ENCODE data around the gene FOXP2. TPM values are rescaled to one million over a fixed set of nuclear protein-coding genes. Genes with fewer than 3 reads are reported as not detected.
A peak's percentile ranks its signal among the peaks of the same experiment; 100 is the strongest.

FOXP2 gene
- total and polyA plus RNA-seq, 4 donors: 1.2 to 7.4 (median 5.7) TPM

GRCh38 chr7:114412548-114412947, 2.1 kb upstream of the FOXP2 start:
- Histone ChIP-seq H3K36me3 (ENCODE audit: control insufficient read depth in 4 of 4, insufficient read depth in 3 of 4, low read depth in 1 of 4, low read length in 3 of 4) (no peaks in the 10 kb centered on the region), H3K4me3 (ENCODE audit: low read depth in 1 of 3, low read length in 3 of 3) (no peak overlapping the region), H3K4me1 (ENCODE audit: control insufficient read depth in 4 of 4, insufficient read depth in 4 of 4, low read length in 3 of 4) (peaks cover 0 to 23% (median 14%) of the 10 kb centered on the region in 4 donors), H3K9me3 (ENCODE audit: control insufficient read depth in 4 of 4, low read length in 3 of 4) (no peaks in the 10 kb centered on the region), H3K27me3 (ENCODE audit: control insufficient read depth in 4 of 4, insufficient read depth in 4 of 4, low read length in 3 of 4) (no peaks in the 10 kb centered on the region), H3K27ac (ENCODE audit: low read depth in 1 of 2, low read length in 2 of 2) (no peak overlapping the region), H3K9ac (ENCODE audit: low read depth in 1 of 2, low read length in 2 of 2) (no peak overlapping the region)
- TF ChIP-seq HNF4A (conservative IDR thresholded peaks at IDR 0.05) (no peak), EGR1 (IDR thresholded peaks at IDR 0.05; ENCODE audit: low read depth in 2 of 2) (no peak)
- no peak for DNase-seq (ENCODE audit: low spot score)
- WGBS: 96% methylated on average over 4 of the region's 4 CpGs

DNA sequence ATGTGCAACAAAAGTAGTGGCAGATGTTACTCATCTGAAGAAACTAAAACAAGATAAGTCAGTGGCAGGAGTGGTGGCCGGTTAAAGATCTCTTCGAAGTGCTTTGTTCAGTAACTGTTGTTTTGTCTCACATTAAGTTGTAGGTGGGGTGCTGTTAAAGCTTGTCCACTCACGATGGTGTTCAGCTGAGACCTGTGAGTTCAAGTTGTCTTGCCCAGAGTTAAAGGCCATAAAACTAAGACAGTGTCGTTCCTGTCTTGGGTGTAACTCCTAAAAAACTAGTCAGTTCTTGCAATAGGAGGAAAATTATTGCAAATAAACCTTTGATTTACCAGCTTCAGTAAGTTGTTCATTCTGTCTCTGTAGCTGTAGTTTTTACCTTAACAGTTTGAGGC, 857 bp upstream of the FOXP2 start:
- Histone ChIP-seq H3K9ac (ENCODE audit: low read depth in 1 of 2, low read length in 2 of 2) (peak overlapping the region in 1 of 2 donors; percentile 69), H3K4me3 (ENCODE audit: low read depth in 1 of 3, low read length in 3 of 3) (no peak overlapping the region), H3K4me1 (ENCODE audit: control insufficient read depth in 4 of 4, insufficient read depth in 4 of 4, low read length in 3 of 4) (peaks cover 0 to 23% (median 14%) of the 10 kb centered on the region in 4 donors), H3K27me3 (ENCODE audit: control insufficient read depth in 4 of 4, insufficient read depth in 4 of 4, low read length in 3 of 4) (no peaks in the 10 kb centered on the region), H3K9me3 (ENCODE audit: control insufficient read depth in 4 of 4, low read length in 3 of 4) (no peaks in the 10 kb centered on the region), H3K36me3 (ENCODE audit: control insufficient read depth in 4 of 4, insufficient read depth in 3 of 4, low read depth in 1 of 4, low read length in 3 of 4) (no peaks in the 10 kb centered on the region), H3K27ac (ENCODE audit: low read depth in 1 of 2, low read length in 2 of 2) (peak overlapping the region; percentile 4 to 59)
- no peak for DNase-seq (ENCODE audit: low spot score)
- WGBS: 37% methylated on average over 4 of the region's 4 CpGs
- TF ChIP-seq HNF4A (conservative IDR thresholded peaks at IDR 0.05) (no peak), EGR1 (IDR thresholded peaks at IDR 0.05; ENCODE audit: low read depth in 2 of 2) (no peak), CTCF (IDR thresholded peaks at IDR 0.05; ENCODE audit: low read depth, low read length, missing input control) (no peak), RXRA (IDR thresholded peaks at IDR 0.05) (no peak), GABPA (IDR thresholded peaks at IDR 0.05 in 1 of 2, conservative IDR thresholded peaks at IDR 0.05 in 1 of 2) (no peak), NR2F2 (IDR thresholded peaks at IDR 0.05) (no peak), MAX (IDR thresholded peaks at IDR 0.05) (no peak), ZBTB33 (IDR thresholded peaks at IDR 0.05) (no peak)
- TF ChIP-seq, protein P1, sequence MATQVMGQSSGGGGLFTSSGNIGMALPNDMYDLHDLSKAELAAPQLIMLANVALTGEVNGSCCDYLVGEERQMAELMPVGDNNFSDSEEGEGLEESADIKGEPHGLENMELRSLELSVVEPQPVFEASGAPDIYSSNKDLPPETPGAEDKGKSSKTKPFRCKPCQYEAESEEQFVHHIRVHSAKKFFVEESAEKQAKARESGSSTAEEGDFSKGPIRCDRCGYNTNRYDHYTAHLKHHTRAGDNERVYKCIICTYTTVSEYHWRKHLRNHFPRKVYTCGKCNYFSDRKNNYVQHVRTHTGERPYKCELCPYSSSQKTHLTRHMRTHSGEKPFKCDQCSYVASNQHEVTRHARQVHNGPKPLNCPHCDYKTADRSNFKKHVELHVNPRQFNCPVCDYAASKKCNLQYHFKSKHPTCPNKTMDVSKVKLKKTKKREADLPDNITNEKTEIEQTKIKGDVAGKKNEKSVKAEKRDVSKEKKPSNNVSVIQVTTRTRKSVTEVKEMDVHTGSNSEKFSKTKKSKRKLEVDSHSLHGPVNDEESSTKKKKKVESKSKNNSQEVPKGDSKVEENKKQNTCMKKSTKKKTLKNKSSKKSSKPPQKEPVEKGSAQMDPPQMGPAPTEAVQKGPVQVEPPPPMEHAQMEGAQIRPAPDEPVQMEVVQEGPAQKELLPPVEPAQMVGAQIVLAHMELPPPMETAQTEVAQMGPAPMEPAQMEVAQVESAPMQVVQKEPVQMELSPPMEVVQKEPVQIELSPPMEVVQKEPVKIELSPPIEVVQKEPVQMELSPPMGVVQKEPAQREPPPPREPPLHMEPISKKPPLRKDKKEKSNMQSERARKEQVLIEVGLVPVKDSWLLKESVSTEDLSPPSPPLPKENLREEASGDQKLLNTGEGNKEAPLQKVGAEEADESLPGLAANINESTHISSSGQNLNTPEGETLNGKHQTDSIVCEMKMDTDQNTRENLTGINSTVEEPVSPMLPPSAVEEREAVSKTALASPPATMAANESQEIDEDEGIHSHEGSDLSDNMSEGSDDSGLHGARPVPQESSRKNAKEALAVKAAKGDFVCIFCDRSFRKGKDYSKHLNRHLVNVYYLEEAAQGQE (IDR thresholded peaks at IDR 0.05): no peak
